GM10266 (cell line): Measurements from ENCODE around the gene SLC15A5.

Experiments used
- DNase-seq: peaks from one replicate; pipeline ENCODE4 v3.0.0; 2012; ENCODE audit errors: extremely low spot score
- TF ChIP-seq, protein P1 (sequence below): IDR thresholded peaks from 2 replicates; pipeline ENCODE4 v1.5.1; 2012; ENCODE audit warnings: mild to moderate bottlenecking, low read depth; ENCODE audit not compliant: control insufficient read depth, insufficient read depth; ENCODE audit errors: missing control alignments

Gene SLC15A5, protein sequence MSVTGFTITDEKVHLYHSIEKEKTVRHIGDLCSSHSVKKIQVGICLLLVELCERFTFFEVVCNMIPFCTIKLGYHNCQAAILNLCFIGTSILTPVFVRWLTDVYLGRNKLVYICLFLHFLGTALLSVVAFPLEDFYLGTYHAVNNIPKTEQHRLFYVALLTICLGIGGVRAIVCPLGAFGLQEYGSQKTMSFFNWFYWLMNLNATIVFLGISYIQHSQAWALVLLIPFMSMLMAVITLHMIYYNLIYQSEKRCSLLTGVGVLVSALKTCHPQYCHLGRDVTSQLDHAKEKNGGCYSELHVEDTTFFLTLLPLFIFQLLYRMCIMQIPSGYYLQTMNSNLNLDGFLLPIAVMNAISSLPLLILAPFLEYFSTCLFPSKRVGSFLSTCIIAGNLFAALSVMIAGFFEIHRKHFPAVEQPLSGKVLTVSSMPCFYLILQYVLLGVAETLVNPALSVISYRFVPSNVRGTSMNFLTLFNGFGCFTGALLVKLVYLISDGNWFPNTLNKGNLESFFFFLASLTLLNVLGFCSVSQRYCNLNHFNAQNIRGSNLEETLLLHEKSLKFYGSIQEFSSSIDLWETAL

DNA sequence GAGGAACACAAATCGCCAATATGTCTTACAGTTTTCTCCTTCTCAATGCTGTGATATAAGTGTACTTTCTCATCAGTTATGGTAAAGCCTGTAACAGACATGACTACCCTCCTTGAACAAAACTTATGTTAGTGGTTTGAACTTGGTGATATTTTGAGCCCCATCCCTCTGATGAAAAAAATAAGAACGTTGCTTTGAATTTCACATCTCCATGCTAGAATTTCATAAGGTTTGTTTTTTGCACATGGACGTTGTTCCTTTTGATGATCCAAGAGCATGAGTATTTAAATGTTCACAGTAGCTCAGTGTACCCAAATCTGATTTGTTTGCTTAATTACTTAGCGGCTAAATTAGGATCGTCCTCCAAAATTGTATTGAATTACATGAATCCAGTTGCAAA lies at the start of gene SLC15A5:
TSS of gene SLC15A5 (minus strand) at position 101 of the 400 bp plus-strand sequence. CDS start at position 101, 0 bp downstream.
- TF ChIP-seq, protein P1, sequence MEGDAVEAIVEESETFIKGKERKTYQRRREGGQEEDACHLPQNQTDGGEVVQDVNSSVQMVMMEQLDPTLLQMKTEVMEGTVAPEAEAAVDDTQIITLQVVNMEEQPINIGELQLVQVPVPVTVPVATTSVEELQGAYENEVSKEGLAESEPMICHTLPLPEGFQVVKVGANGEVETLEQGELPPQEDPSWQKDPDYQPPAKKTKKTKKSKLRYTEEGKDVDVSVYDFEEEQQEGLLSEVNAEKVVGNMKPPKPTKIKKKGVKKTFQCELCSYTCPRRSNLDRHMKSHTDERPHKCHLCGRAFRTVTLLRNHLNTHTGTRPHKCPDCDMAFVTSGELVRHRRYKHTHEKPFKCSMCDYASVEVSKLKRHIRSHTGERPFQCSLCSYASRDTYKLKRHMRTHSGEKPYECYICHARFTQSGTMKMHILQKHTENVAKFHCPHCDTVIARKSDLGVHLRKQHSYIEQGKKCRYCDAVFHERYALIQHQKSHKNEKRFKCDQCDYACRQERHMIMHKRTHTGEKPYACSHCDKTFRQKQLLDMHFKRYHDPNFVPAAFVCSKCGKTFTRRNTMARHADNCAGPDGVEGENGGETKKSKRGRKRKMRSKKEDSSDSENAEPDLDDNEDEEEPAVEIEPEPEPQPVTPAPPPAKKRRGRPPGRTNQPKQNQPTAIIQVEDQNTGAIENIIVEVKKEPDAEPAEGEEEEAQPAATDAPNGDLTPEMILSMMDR: no peak
- DNase-seq: no peak

DNA sequence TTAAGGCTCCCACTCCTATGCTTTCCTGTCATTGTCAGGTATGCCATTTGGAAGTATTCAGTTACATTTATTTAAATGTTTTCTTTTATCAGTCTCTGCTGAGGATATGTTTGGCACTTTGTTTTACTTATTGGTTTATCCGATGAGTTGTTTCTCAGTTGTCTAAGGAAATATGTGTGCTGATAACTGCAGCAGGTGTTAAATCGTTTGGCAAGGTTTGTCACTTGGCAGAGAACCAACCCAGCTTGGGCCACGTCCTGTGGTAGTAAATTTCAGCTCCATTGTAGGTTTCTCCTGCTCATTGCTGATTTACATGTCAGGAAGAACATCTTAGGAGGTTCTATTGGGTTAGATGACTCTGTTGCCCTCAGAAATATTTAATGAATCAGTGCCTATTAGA lies 47.9 kb upstream of the SLC15A5 start:
- TF ChIP-seq, protein P1: no peak
- DNase-seq: no peak

DNA sequence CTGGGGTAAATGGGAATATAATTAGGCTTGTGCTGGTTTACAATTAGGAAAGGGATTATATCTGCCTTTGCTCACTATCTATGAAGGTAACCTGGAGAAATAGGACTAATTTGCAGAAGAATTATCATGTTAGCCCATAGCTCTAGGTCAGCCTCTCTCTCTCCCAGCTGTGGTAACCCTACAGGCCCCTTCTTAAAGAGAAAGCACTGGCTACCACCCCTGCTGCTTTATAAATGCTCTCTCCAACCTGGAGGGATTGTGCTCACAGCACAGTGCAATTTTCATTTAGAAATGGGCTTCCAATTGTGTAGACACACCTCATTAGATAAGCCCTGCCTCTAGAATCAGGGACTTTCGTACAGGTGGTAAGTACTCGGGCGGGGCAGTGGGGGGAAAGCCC lies 47.3 kb upstream of the SLC15A5 start:
- no peak for DNase-seq
- TF ChIP-seq, protein P1: no peak

DNA sequence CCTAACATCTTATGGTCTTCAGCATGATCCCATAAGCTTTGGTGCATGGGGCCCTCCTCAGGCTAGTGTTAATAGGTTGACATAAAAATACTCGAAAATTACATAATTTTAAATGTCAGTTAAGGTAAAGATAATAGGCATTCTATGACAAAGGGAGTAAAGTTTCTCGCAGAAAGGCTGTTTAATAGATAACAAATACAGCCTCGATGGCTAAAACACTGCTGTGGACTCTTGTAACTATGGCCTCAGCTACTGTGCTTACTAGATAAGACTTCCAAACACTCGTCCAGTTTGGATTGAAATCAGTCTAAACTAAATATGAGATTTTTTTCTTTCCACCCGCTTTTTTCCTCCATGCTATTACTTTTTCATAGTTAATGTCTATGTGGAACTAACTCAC lies 46.8 kb upstream of the SLC15A5 start:
- TF ChIP-seq, protein P1: no peak
- no peak for DNase-seq

DNA sequence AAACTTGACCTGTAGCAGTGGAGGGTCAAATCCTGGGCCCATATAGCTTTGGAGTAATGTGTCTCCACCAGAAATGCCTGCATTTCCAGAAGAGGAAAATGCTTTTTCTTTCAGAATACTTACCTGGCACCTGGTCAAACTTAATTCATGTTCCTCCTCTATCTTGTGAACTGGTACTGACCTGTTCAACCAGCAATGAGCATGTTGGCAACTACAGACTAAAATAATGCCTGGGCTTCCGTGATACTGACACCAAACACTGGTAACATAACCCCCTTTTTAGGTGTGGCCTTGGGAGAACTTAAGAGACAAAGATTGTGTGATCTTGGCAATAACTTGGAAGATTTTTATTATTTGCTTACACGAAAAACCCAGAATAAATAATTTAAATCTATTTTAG lies 46.2 kb upstream of the SLC15A5 start:
- TF ChIP-seq, protein P1: no peak
- no peak for DNase-seq

DNA sequence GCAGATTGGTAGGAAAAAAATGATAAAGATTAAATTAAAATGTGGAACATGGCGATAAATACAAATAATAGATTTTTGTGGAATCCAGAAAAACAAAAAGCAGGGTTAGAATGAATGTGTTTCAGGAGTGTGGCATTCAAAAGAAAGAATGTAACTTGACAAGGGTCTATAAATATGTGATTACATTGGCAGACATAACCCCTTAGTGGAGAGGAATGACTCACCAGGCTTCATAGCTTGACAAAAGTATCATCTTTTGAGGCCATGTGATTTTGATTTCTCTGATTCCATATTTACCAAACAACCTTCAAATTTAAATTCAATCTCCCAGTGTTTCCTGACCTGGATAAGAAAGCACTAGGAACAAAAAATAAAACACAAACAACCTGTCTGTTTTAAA lies 45.5 kb upstream of the SLC15A5 start:
- TF ChIP-seq, protein P1: no peak
- no peak for DNase-seq

DNA sequence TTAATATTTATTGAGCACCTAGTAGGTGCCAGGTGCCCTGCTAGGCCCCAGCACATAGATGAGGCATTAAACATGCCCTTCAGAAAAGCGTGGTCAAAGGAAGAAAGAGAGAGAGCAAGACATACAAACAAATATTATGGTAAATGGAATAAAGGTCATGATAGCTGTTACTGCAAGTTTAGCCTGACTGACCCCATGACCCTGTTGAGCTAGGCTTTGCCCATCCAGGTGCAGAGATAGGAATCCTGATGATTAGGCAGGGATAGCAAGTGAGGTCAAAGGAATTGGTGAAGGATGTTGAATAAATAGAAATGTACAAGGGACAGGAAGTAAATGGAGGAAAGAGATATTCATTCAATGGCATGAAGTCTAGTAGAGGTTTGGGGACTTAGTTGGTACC lies 33.4 kb upstream of the SLC15A5 start:
- TF ChIP-seq, protein P1: no peak
- no peak for DNase-seq
